ENCODE data around the gene PRDM16.

Gene PRDM16

DNA sequence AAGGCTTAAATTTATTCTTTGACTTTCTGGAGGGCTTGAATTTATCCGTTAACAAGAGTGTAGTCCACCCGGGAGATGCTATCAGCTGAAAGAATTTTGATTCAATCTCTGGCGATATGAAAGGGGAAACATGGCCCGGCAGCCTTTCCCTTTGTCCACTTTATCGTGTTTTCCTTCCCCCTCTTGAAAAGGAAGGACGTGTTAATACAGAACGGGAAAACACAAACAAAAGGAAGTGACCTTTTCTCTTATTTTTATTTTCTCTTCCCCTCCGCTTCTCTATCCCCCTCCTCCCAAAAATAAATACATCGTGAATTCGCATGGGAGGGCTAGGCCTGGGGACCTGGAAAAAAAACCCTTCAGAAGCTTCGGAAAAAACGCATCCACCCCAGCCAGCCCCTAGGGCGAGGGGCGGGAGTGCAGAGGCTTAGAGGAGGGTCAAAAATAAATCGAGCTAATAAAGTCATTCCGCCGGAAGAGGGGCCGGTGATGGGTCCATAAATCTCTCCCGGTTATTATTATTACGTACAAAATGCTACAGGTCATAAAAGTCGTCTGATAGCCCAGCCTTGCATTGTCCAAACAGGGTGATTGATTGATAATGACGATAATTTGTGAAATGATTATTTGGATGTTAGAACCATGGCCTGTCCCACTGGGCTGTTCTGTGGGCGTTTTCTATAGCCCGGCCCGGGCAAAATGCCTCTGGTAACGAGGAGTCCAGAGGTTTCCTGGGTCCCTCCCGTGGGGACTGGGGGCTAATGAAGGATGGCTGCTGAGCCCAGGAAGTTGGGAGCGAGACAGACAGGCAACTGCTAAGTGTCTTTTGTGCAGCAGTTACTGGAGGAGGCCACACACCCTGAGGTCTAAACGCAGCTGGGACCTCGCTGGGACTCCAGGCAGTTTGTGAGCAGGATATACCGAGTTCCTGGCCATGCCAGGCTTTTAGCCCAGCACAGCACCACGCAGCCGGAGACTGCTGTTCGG lies 179.4 kb downstream of the PRDM16 start (continued):
- TF ChIP-seq, protein P1, sequence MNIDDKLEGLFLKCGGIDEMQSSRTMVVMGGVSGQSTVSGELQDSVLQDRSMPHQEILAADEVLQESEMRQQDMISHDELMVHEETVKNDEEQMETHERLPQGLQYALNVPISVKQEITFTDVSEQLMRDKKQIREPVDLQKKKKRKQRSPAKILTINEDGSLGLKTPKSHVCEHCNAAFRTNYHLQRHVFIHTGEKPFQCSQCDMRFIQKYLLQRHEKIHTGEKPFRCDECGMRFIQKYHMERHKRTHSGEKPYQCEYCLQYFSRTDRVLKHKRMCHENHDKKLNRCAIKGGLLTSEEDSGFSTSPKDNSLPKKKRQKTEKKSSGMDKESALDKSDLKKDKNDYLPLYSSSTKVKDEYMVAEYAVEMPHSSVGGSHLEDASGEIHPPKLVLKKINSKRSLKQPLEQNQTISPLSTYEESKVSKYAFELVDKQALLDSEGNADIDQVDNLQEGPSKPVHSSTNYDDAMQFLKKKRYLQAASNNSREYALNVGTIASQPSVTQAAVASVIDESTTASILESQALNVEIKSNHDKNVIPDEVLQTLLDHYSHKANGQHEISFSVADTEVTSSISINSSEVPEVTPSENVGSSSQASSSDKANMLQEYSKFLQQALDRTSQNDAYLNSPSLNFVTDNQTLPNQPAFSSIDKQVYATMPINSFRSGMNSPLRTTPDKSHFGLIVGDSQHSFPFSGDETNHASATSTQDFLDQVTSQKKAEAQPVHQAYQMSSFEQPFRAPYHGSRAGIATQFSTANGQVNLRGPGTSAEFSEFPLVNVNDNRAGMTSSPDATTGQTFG (tag by site-specific recombination; IDR thresholded peaks at IDR 0.05; ENCODE audit: borderline replicate concordance) = no peak
- TF ChIP-seq ZNF701 (tag by site-specific recombination; IDR thresholded peaks at IDR 0.05) (no peak), ZNF843 (tag by site-specific recombination; IDR thresholded peaks at IDR 0.05) (0 out of 2 replicates have a peak, but pooled peaks have one; percentile 43), ZNF792 (tag by site-specific recombination; IDR thresholded peaks at IDR 0.05) (no peak), ZNF211 (tag by site-specific recombination; IDR thresholded peaks at IDR 0.05; ENCODE audit: low read depth) (no peak), ZNF791 (tag by site-specific recombination; IDR thresholded peaks at IDR 0.05) (no peak), ZFP37 (tag by site-specific recombination; IDR thresholded peaks at IDR 0.05) (no peak), ZNF175 (tag by site-specific recombination; IDR thresholded peaks at IDR 0.05) (no peak), FEZF1 (tag by site-specific recombination; IDR thresholded peaks at IDR 0.05) (peak; percentile 69), ZFP3 (tag by site-specific recombination; IDR thresholded peaks at IDR 0.05; ENCODE audit: low read depth) (no peak), IKZF3 (tag by site-specific recombination; IDR thresholded peaks at IDR 0.05) (no peak), KLF9 (tag by site-specific recombination; IDR thresholded peaks at IDR 0.05; ENCODE audit: low read depth) (no peak), ZNF585B (tag by site-specific recombination; IDR thresholded peaks at IDR 0.05) (no peak), ZNF354C (tag by site-specific recombination; IDR thresholded peaks at IDR 0.05; ENCODE audit: borderline replicate concordance, low read depth) (no peak), GFI1B (tag by site-specific recombination; IDR thresholded peaks at IDR 0.05) (no peak), KLF8 (tag by site-specific recombination; IDR thresholded peaks at IDR 0.05) (no peak), ZNF157 (tag by site-specific recombination; IDR thresholded peaks at IDR 0.05) (no peak), ZNF670 (tag by site-specific recombination; IDR thresholded peaks at IDR 0.05; ENCODE audit: low read depth) (no peak), ZNF660 (tag by site-specific recombination; IDR thresholded peaks at IDR 0.05) (no peak), ZNF423 (tag by site-specific recombination; IDR thresholded peaks at IDR 0.05) (no peak), ZNF16 (tag by site-specific recombination; IDR thresholded peaks at IDR 0.05; ENCODE audit: low read depth) (no peak), PRDM1 (tag by site-specific recombination; IDR thresholded peaks at IDR 0.05) (no peak), ZNF549 (tag by site-specific recombination; IDR thresholded peaks at IDR 0.05) (no peak), ZNF658 (tag by site-specific recombination; IDR thresholded peaks at IDR 0.05) (no peak), ZNF548 (tag by site-specific recombination; IDR thresholded peaks at IDR 0.05) (no peak), ZNF561 (tag by site-specific recombination; IDR thresholded peaks at IDR 0.05; ENCODE audit: borderline replicate concordance) (peak; percentile 25; the same call in 1 of the 2 replicates)
- TF ChIP-seq, protein P2, sequence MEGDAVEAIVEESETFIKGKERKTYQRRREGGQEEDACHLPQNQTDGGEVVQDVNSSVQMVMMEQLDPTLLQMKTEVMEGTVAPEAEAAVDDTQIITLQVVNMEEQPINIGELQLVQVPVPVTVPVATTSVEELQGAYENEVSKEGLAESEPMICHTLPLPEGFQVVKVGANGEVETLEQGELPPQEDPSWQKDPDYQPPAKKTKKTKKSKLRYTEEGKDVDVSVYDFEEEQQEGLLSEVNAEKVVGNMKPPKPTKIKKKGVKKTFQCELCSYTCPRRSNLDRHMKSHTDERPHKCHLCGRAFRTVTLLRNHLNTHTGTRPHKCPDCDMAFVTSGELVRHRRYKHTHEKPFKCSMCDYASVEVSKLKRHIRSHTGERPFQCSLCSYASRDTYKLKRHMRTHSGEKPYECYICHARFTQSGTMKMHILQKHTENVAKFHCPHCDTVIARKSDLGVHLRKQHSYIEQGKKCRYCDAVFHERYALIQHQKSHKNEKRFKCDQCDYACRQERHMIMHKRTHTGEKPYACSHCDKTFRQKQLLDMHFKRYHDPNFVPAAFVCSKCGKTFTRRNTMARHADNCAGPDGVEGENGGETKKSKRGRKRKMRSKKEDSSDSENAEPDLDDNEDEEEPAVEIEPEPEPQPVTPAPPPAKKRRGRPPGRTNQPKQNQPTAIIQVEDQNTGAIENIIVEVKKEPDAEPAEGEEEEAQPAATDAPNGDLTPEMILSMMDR (tag by site-specific recombination; IDR thresholded peaks at IDR 0.05) = no peak
- TF ChIP-seq, protein P3, sequence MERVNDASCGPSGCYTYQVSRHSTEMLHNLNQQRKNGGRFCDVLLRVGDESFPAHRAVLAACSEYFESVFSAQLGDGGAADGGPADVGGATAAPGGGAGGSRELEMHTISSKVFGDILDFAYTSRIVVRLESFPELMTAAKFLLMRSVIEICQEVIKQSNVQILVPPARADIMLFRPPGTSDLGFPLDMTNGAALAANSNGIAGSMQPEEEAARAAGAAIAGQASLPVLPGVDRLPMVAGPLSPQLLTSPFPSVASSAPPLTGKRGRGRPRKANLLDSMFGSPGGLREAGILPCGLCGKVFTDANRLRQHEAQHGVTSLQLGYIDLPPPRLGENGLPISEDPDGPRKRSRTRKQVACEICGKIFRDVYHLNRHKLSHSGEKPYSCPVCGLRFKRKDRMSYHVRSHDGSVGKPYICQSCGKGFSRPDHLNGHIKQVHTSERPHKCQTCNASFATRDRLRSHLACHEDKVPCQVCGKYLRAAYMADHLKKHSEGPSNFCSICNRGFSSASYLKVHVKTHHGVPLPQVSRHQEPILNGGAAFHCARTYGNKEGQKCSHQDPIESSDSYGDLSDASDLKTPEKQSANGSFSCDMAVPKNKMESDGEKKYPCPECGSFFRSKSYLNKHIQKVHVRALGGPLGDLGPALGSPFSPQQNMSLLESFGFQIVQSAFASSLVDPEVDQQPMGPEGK (tag by site-specific recombination; IDR thresholded peaks at IDR 0.05) = no peak
- TF ChIP-seq, protein P4, sequence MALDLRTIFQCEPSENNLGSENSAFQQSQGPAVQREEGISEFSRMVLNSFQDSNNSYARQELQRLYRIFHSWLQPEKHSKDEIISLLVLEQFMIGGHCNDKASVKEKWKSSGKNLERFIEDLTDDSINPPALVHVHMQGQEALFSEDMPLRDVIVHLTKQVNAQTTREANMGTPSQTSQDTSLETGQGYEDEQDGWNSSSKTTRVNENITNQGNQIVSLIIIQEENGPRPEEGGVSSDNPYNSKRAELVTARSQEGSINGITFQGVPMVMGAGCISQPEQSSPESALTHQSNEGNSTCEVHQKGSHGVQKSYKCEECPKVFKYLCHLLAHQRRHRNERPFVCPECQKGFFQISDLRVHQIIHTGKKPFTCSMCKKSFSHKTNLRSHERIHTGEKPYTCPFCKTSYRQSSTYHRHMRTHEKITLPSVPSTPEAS (tag by site-specific recombination; IDR thresholded peaks at IDR 0.05) = no peak
- TF ChIP-seq, protein P5, sequence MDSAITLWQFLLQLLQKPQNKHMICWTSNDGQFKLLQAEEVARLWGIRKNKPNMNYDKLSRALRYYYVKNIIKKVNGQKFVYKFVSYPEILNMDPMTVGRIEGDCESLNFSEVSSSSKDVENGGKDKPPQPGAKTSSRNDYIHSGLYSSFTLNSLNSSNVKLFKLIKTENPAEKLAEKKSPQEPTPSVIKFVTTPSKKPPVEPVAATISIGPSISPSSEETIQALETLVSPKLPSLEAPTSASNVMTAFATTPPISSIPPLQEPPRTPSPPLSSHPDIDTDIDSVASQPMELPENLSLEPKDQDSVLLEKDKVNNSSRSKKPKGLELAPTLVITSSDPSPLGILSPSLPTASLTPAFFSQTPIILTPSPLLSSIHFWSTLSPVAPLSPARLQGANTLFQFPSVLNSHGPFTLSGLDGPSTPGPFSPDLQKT (IDR thresholded peaks at IDR 0.05; ENCODE audit: borderline replicate concordance, low read depth, low read length) = no peak
